Psoas muscle (tissue), 8 donors: ENCODE data around the gene IGSF22. TPM values are rescaled to one million over a fixed set of nuclear protein-coding genes. Genes with fewer than 3 reads are reported as not detected.

Source experiments
- ATAC-seq, 4 donors: fragments of 200-7000 bp; cut with Tn5 transposase; one replicate each; pipeline ENCODE4 v1.9.1; 2020; ENCODE audit warnings: moderate library complexity in 3 of 4, mild to moderate bottlenecking in 2 of 4
- DNase-seq, 2 donors: peaks; one replicate each; pipeline ENCODE4 v3.0.0-alpha.2; 2020
- H3K27ac ChIP-seq: fragments of 200-600 bp; one replicate; pipeline ENCODE4 v1.8.0; 2022
- H3K27me3 ChIP-seq, 3 donors: fragments of 200-600 bp in 1 of 3; one replicate each; pipeline versions ENCODE4 v1.6.1 to v1.8.0; 2013 to 2022; ENCODE audit warnings: low read length in 2 of 3, mild to moderate bottlenecking in 2 of 3, moderate library complexity in 1 of 3; ENCODE audit not compliant: insufficient read depth in 3 of 3
- H3K36me3 ChIP-seq, 2 donors: fragments of 200-600 bp in 1 of 2; one replicate each; pipeline versions ENCODE4 v1.6.1 to v1.8.0; 2013 to 2022; ENCODE audit warnings: low read depth in 1 of 2, mild to moderate bottlenecking in 1 of 2, moderate library complexity in 1 of 2; ENCODE audit not compliant: insufficient read depth in 1 of 2
- H3K4me1 ChIP-seq: fragments of 200-600 bp; one replicate; pipeline ENCODE4 v1.8.0; 2022
- H3K4me3 ChIP-seq: fragments of 200-600 bp; one replicate; pipeline ENCODE4 v1.8.0; 2022; ENCODE audit warnings: mild to moderate bottlenecking
- H3K9me3 ChIP-seq: fragments of 200-600 bp; one replicate; pipeline ENCODE4 v1.8.0; 2022
- CTCF ChIP-seq: fragments of 200-600 bp; IDR thresholded peaks from one replicate; pipeline ENCODE4 v1.8.0; 2022; ENCODE audit warnings: antibody characterized with exemption
- WGBS, 3 donors: extraction: QIAGEN DNeasy Blood & Tissue Kit; methylation state at CpG; one replicate each; pipeline versions ENCODE4 v1.1.6 to v1.1.7; 2013; 5-methylcytosine and 5-hydroxymethylcytosine counted together
- intact Hi-C, 2 donors: fragments of 100-400 bp; cut with DNase I; formaldehyde crosslinking; loops; one replicate each; pipeline versions ENCODE4 v1.11.0 to v1.14.2; 2022
- polyA plus RNA-seq, 3 donors: library from polyadenylated mRNA; stranded (reverse); fragments of 200-250 nt; gene quantifications; one replicate each; pipeline ENCODE4 v1.2.3, GENCODE V29; 2013
- total RNA-seq, 4 donors: library from RNA; stranded (reverse); fragmentation: NEBNext Ultra II Directional in 2 of 4; extraction: Animal tissue kit (Norgen Biotek cat#: 25700) in 2 of 4; gene quantifications; one replicate each; pipeline versions ENCODE4 v1.2.1 to v1.2.4, GENCODE V29; 2021 to 2023
- donor health status: healthy with polysubstance abuse.
- donor health status: DM: no; HTN: no; CAD: no; lungs with moderate emphysema.
- donor health status: Bipolar disorder and iron deficiency.
- donor health status: healthy.
- donor health status: DM: yes; HTN: yes; CAD: no.
- donor health status: DM: no; HTN: no; CAD: no.
- donor health status: DM: no; HTN: no; CAD: no.
- donor health status: DM: yes; HTN: yes; CAD: no.

The IGSF22 gene
- total and polyA plus RNA-seq, 7 donors = 0.03 to 0.87 (median 0.49) TPM

GRCh38 chr11:18704045-18704645 lies 21.8 kb downstream of the IGSF22 start:
- intact Hi-C loops = no loop called here
- 81 to 86% (median 83%) methylated on average over 5 of the region's 5 CpGs for WGBS, 3 donors
- no peak overlapping the region for H3K27ac ChIP-seq

GRCh38 chr11:18703001-18703763 lies 22.8 kb downstream of the IGSF22 start:
- H3K4me3 ChIP-seq = no peak overlapping the region
- no peaks in the 10 kb centered on the region for H3K9me3 ChIP-seq
- no peak for TF ChIP-seq CTCF
- H3K27me3 ChIP-seq = peaks cover 0 to 6% (median 0%) of the 10 kb centered on the region in 3 donors
- peak in 1 of 4 donors; percentile 36 for ATAC-seq
- no peak for DNase-seq
- peaks cover 15% of the 10 kb centered on the region for H3K4me1 ChIP-seq
- H3K36me3 ChIP-seq = peaks cover 0 to 21% of the 10 kb centered on the region in 2 donors
- 14 to 75% (median 62%) methylated on average over 2 of the region's 2 CpGs for WGBS, 3 donors
- intact Hi-C loops = no loop called here
- H3K27ac ChIP-seq = no peak overlapping the region

More at GRCh38 chr11:18704045-18704645, 21.8 kb downstream of the IGSF22 start:
- peaks cover 0 to 6% (median 0%) of the 10 kb centered on the region in 3 donors for H3K27me3 ChIP-seq
- peaks cover 0 to 21% of the 10 kb centered on the region in 2 donors for H3K36me3 ChIP-seq
- no peaks in the 10 kb centered on the region for H3K9me3 ChIP-seq
- H3K4me1 ChIP-seq = peaks cover 14% of the 10 kb centered on the region
- TF ChIP-seq CTCF = no peak
- ATAC-seq = no peak
- no peak for DNase-seq
- H3K4me3 ChIP-seq = no peak overlapping the region

GRCh38 chr11:18701614-18702216 lies 24.3 kb downstream of the IGSF22 start:
- no peak overlapping the region for H3K4me3 ChIP-seq
- 94 to 96% (median 96%) methylated on average over 17 of the region's 17 CpGs for WGBS, 3 donors
- no peak for TF ChIP-seq CTCF
- H3K27ac ChIP-seq = no peak overlapping the region
- no peaks in the 10 kb centered on the region for H3K9me3 ChIP-seq
- peaks cover 0 to 2% (median 0%) of the 10 kb centered on the region in 3 donors for H3K27me3 ChIP-seq
- ATAC-seq (no peak), DNase-seq (no peak)
- peaks cover 0 to 21% of the 10 kb centered on the region in 2 donors for H3K36me3 ChIP-seq
- intact Hi-C loops = no loop called here
- peaks cover 19% of the 10 kb centered on the region for H3K4me1 ChIP-seq

- H3K9me3 ChIP-seq = no peaks in the 10 kb centered on the region
- no peak for TF ChIP-seq CTCF
- H3K27ac ChIP-seq = no peak overlapping the region
- intact Hi-C loops = no loop called here
- DNase-seq (no peak), ATAC-seq (no peak)
- H3K36me3 ChIP-seq = peaks cover 0 to 21% of the 10 kb centered on the region in 2 donors
- no peak overlapping the region for H3K4me3 ChIP-seq
- H3K27me3 ChIP-seq = no peaks in the 10 kb centered on the region
- H3K4me1 ChIP-seq = peaks cover 16% of the 10 kb centered on the region
- 91 to 98% (median 98%) methylated on average over 7 of the region's 7 CpGs for WGBS, 3 donors
Observed at GRCh38 chr11:18700872-18701271, 25.1 kb downstream of the IGSF22 start.
